Calu3 (cell line): ENCODE measurements around the gene SND1. TPM values are rescaled to one million over a fixed set of nuclear protein-coding genes. Genes with fewer than 3 reads are reported as not detected.

ENCODE experiments used
- BruUV-seq: library from RNA; stranded (reverse); fragments of 400-500 nt; replicated peaks from 2 replicates; lab custom pipeline; 2021; lab: Mats Ljungman, UMichigan
- CTCF ChIA-PET: fragments of 300-600 bp; sonication (Branson Sonifier 250); formaldehyde crosslinking; loops from one replicate; lab custom pipeline; 2022; ENCODE audit warnings: antibody characterized with exemption; lab: Charles Lee
- DNase-seq: peaks from one replicate; pipeline ENCODE4 v3.0.0; 2022
- H3K27ac Mint-ChIP-seq: one replicate; pipeline ENCODE4 v1.8.0; 2022; ENCODE audit warnings: mixed read lengths; ENCODE audit not compliant: unreplicated experiment
- H3K27me3 Mint-ChIP-seq: one replicate; pipeline ENCODE4 v1.8.0; 2022; ENCODE audit warnings: mixed read lengths; ENCODE audit not compliant: unreplicated experiment
- H3K36me3 Mint-ChIP-seq: one replicate; pipeline ENCODE4 v1.8.0; 2022; ENCODE audit warnings: mild to moderate bottlenecking, moderate library complexity, mixed read lengths; ENCODE audit not compliant: insufficient read depth, unreplicated experiment
- H3K4me1 Mint-ChIP-seq: one replicate; pipeline ENCODE4 v1.8.0; 2022; ENCODE audit warnings: mild to moderate bottlenecking, low read depth, mixed read lengths; ENCODE audit not compliant: unreplicated experiment
- H3K4me3 Mint-ChIP-seq: one replicate; pipeline ENCODE4 v1.8.0; 2022; ENCODE audit warnings: mild to moderate bottlenecking, low read depth, moderate library complexity, mixed read lengths; ENCODE audit not compliant: unreplicated experiment
- H3K9me3 Mint-ChIP-seq: one replicate; pipeline ENCODE4 v1.8.0; 2022; ENCODE audit warnings: low read depth, mixed read lengths; ENCODE audit not compliant: unreplicated experiment
- CTCF ChIP-seq: fragments of 200-600 bp; IDR thresholded peaks from one replicate; pipeline ENCODE4 v1.8.0; 2022; ENCODE audit warnings: antibody characterized with exemption; ENCODE audit not compliant: unreplicated experiment
- intact Hi-C: fragments of 100-400 bp; cut with micrococcal nuclease; formaldehyde crosslinking; loops from one replicate; pipeline ENCODE4 v1.10.0; 2022; ENCODE audit not compliant: unreplicated experiment
- total RNA-seq: library from RNA; stranded (reverse); gene quantifications from 2 replicates; pipeline ENCODE4 v1.2.3, GENCODE V29; 2022

SND1 gene
- total RNA-seq, 1 experiment from 2014 or later = 205 TPM

GRCh38 chr7:127816354-127817190 lies 164.6 kb downstream of the SND1 start:
- intact Hi-C loops = no loop called here
- Mint-ChIP-seq H3K27ac (no peak overlapping the region), H3K4me1 (peaks cover 28% of the 10 kb centered on the region), H3K4me3 (no peak overlapping the region), H3K9me3 (no peaks in the 10 kb centered on the region), H3K27me3 (no peaks in the 10 kb centered on the region), H3K36me3 (no peaks in the 10 kb centered on the region)
- no peak for TF ChIP-seq CTCF
- no TSS peak for BruUV-seq
- CTCF ChIA-PET = no interaction called here
- DNase-seq = no peak

DNA sequence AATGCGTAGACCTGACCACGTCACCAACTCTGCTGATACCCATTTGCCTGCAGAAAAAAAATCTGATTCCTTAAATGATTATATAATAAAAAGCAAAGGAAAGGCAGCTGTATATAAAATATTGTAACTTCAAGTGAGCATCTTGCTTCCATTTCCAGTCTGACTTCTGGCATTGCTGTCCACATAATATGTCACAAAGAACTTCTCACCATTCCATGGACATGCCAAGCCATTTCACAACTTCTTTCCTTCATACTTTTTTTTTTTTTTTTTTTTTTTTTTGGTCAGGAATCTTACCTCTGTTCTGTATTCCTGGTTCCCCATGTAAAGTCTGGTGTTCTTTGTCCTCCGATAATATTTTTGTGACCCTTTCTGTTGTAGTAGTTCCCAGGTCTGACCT lies 165.5 kb downstream of the SND1 start:
- H3K4me3 Mint-ChIP-seq = no peak overlapping the region
- peaks cover 30% of the 10 kb centered on the region for H3K4me1 Mint-ChIP-seq
- TF ChIP-seq CTCF = no peak
- no peaks in the 10 kb centered on the region for H3K9me3 Mint-ChIP-seq
- CTCF ChIA-PET = interaction anchor here (0.7 kb wide), 1 partner anchor 24 kb away, joined by 3 read pairs; no protein-coding TSS in a partner anchor
- intact Hi-C loops = no loop called here
- no peak overlapping the region for H3K27ac Mint-ChIP-seq
- DNase-seq = no peak
- H3K27me3 Mint-ChIP-seq = no peaks in the 10 kb centered on the region
- no TSS peak for BruUV-seq
- no peaks in the 10 kb centered on the region for H3K36me3 Mint-ChIP-seq

DNA sequence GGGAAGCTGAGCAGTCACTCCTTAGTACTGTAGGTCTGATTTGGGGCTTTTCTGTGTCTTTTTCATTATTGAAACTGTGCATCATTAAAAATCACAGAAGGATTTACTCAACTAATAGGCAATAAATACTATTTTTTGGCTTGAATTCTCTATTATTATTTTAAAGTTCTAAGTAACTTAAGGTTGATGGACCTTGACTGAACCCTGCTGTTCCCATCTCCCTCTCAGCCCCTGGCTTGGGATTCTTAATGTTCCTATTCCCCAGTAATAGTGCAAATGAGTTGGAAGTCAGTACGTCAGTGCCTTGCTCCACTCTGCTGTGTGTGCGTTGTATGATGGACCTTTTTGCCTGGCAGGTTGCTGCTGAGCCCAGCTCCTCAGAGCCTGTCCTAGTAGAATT lies 166.3 kb downstream of the SND1 start:
- H3K9me3 Mint-ChIP-seq = no peaks in the 10 kb centered on the region
- no peak overlapping the region for H3K27ac Mint-ChIP-seq
- TF ChIP-seq CTCF = no peak
- no TSS peak for BruUV-seq
- no peak overlapping the region for H3K4me3 Mint-ChIP-seq
- peaks cover 7% of the 10 kb centered on the region for H3K36me3 Mint-ChIP-seq
- intact Hi-C loops = no loop called here
- CTCF ChIA-PET = interaction anchor here (0.5 to 0.7 kb wide), 2 partner anchors 11 to 25 kb away, joined by 3 to 8 read pairs; no protein-coding TSS in a partner anchor
- no peaks in the 10 kb centered on the region for H3K27me3 Mint-ChIP-seq
- no peak for DNase-seq
- peaks cover 38% of the 10 kb centered on the region for H3K4me1 Mint-ChIP-seq

- intact Hi-C loops = no loop called here
These were observed 168.2 kb downstream of the SND1 start for GRCh38 chr7:127819975-127820731.

More at GRCh38 chr7:127819975-127820731, 168.2 kb downstream of the SND1 start:
- no peaks in the 10 kb centered on the region for H3K27me3 Mint-ChIP-seq
- no peak for TF ChIP-seq CTCF
- no peak for DNase-seq
- BruUV-seq = no TSS peak
- H3K27ac Mint-ChIP-seq = peak overlapping the region; percentile 18
- peaks cover 10% of the 10 kb centered on the region for H3K36me3 Mint-ChIP-seq
- H3K9me3 Mint-ChIP-seq = no peaks in the 10 kb centered on the region
- CTCF ChIA-PET = no interaction called here
- peaks cover 46% of the 10 kb centered on the region for H3K4me1 Mint-ChIP-seq
- no peak overlapping the region for H3K4me3 Mint-ChIP-seq
